Measurements from ENCODE around the gene CCDC33. TPM values are rescaled to one million over a fixed set of nuclear protein-coding genes. Genes with fewer than 3 reads are reported as not detected.

The CCDC33 gene
- total RNA-seq, 1 experiment from 2014 or later = 0.77 TPM

- Histone ChIP-seq H2AFZ (ENCODE audit: low read length) (no peak overlapping the region), H3K79me2 (ENCODE audit: low read length) (no peaks in the 10 kb centered on the region), H3F3A (ENCODE audit: low read length, unreplicated experiment) (no peaks in the 10 kb centered on the region), H3K27me3 (ENCODE audit: low read length) (peaks cover 14% of the 10 kb centered on the region), H3K9me3 (ENCODE audit: low read length) (no peaks in the 10 kb centered on the region), H3K4me2 (ENCODE audit: low read length) (no peak overlapping the region), H4K20me1 (ENCODE audit: low read length) (no peaks in the 10 kb centered on the region), H3K4me1 (ENCODE audit: insufficient read depth, low read length) (no peaks in the 10 kb centered on the region), H3K36me3 (ENCODE audit: low read depth, low read length) (no peaks in the 10 kb centered on the region), H3K9me2 (replicated peaks; ENCODE audit: low read length) (no peaks in the 10 kb centered on the region), H3K27ac (ENCODE audit: low read length) (no peak overlapping the region), H3K9ac (ENCODE audit: low read length) (no peak overlapping the region), H3K4me3 (ENCODE audit: low read length) (no peak overlapping the region)
- TF ChIP-seq EZH2phosphoT487 (IDR thresholded peaks at IDR 0.05; ENCODE audit: borderline replicate concordance, low read length) (no peak), CTCF (conservative IDR thresholded peaks at IDR 0.05; ENCODE audit: low read depth, low read length) (no peak), EZH2 (IDR thresholded peaks at IDR 0.05; ENCODE audit: low read length, unreplicated experiment) (no peak)
- no TSS peak for BruUV-seq (replicated peaks)
- intact Hi-C loops (cut with micrococcal nuclease) = no loop called here
- ATAC-seq (no peak), DNase-seq (no peak)
- ChIA-PET CTCF (no interaction called here), POLR2A (ENCODE audit: unreplicated experiment) (no interaction called here)
These were observed 16.6 kb downstream of the CCDC33 start for GRCh38 chr15:74252721-74253120.

GRCh38 chr15:74253211-74253921 is 17.2 kb downstream of the CCDC33 start:
- no peak for DNase-seq
- Histone ChIP-seq H3K4me3 (ENCODE audit: low read length) (no peak overlapping the region), H2AFZ (ENCODE audit: low read length) (no peak overlapping the region), H3K9me3 (ENCODE audit: low read length) (no peaks in the 10 kb centered on the region), H3K4me1 (ENCODE audit: insufficient read depth, low read length) (no peaks in the 10 kb centered on the region), H3K9me2 (replicated peaks; ENCODE audit: low read length) (no peaks in the 10 kb centered on the region), H3K27ac (ENCODE audit: low read length) (no peak overlapping the region), H3K79me2 (ENCODE audit: low read length) (no peaks in the 10 kb centered on the region), H3K9ac (ENCODE audit: low read length) (no peak overlapping the region), H3K4me2 (ENCODE audit: low read length) (no peak overlapping the region), H3F3A (ENCODE audit: low read length, unreplicated experiment) (no peaks in the 10 kb centered on the region), H3K27me3 (ENCODE audit: low read length) (peaks cover 19% of the 10 kb centered on the region), H3K36me3 (ENCODE audit: low read depth, low read length) (no peaks in the 10 kb centered on the region), H4K20me1 (ENCODE audit: low read length) (no peaks in the 10 kb centered on the region)
- no peak for ATAC-seq
- CTCF ChIA-PET = no interaction called here
- intact Hi-C loops (cut with micrococcal nuclease) = no loop called here
- POLR2A ChIA-PET (ENCODE audit: unreplicated experiment) = no interaction called here
- no TSS peak for BruUV-seq (replicated peaks)
- TF ChIP-seq EZH2phosphoT487 (IDR thresholded peaks at IDR 0.05; ENCODE audit: borderline replicate concordance, low read length) = no peak
- no peak for TF ChIP-seq EZH2 (IDR thresholded peaks at IDR 0.05; ENCODE audit: low read length, unreplicated experiment)
- TF ChIP-seq CTCF (conservative IDR thresholded peaks at IDR 0.05; ENCODE audit: low read depth, low read length) = no peak

GRCh38 chr15:74257105-74257504 is 21.0 kb downstream of the CCDC33 start:
- DNase-seq (no peak), ATAC-seq (no peak)
- no peak overlapping the region for H3K9ac ChIP-seq (ENCODE audit: low read length)
- no peak overlapping the region for H3K4me3 ChIP-seq (ENCODE audit: low read length)
- ChIA-PET CTCF (no interaction called here), POLR2A (ENCODE audit: unreplicated experiment) (no interaction called here)
- H3K9me2 ChIP-seq (replicated peaks; ENCODE audit: low read length) = no peaks in the 10 kb centered on the region
- no peak overlapping the region for H3K4me2 ChIP-seq (ENCODE audit: low read length)
- no peaks in the 10 kb centered on the region for H3K79me2 ChIP-seq (ENCODE audit: low read length)
- H3K27ac ChIP-seq (ENCODE audit: low read length) = no peak overlapping the region
- H3K27me3 ChIP-seq (ENCODE audit: low read length) = peaks cover 41% of the 10 kb centered on the region
- intact Hi-C loops (cut with micrococcal nuclease) = no loop called here
- TF ChIP-seq EZH2 (IDR thresholded peaks at IDR 0.05; ENCODE audit: low read length, unreplicated experiment) = no peak
- BruUV-seq (replicated peaks) = no TSS peak
- H2AFZ ChIP-seq (ENCODE audit: low read length) = no peak overlapping the region
- H3K4me1 ChIP-seq (ENCODE audit: insufficient read depth, low read length) = no peaks in the 10 kb centered on the region
- no peaks in the 10 kb centered on the region for H3K9me3 ChIP-seq (ENCODE audit: low read length)
- H3F3A ChIP-seq (ENCODE audit: low read length, unreplicated experiment) = no peaks in the 10 kb centered on the region
- no peaks in the 10 kb centered on the region for H4K20me1 ChIP-seq (ENCODE audit: low read length)
- H3K36me3 ChIP-seq (ENCODE audit: low read depth, low read length) = no peaks in the 10 kb centered on the region

All from PC-3 (cell line).